Activated CD8-positive, alpha-beta memory T cell treated with anti-CD3 and anti-CD28 coated beads, Interleukin-2, amount 50 U/mL, for 4 hours (primary cell): ENCODE results near the gene KIF17.

ENCODE experiments used
- DNase-seq: peaks from one replicate; pipeline ENCODE4 v3.0.0-alpha.2; 2020

Gene KIF17

DNA sequence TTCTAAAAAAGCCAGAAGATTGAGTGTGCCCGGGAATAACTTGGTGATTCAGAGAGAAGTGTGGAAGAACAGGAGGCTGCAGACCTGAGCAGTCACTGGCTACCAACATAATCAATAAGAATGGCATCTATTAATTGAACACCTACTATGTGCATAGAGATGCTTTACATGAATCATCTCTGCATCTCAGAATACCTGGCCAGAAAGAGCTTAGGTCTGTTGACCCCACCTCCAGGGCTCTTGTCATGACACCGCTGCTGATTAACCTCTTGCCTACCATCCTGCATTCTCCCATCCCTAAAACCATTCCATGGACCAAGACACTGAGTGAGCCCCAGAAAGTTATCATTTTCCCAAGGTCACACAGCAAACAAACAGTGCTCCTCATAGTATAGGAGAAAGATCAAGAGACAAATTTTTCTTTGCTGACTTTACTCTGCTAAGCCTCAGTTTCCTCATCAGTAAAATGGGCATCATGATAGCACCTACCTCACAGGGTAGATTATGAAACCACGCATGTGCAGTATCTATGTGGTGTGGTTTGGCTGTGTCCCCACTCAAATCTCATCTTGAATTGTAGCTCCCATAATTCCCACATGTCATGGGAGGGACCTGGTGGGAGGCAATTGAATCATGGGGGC, 100.8 kb downstream of the KIF17 start:
- no peak for DNase-seq

DNA sequence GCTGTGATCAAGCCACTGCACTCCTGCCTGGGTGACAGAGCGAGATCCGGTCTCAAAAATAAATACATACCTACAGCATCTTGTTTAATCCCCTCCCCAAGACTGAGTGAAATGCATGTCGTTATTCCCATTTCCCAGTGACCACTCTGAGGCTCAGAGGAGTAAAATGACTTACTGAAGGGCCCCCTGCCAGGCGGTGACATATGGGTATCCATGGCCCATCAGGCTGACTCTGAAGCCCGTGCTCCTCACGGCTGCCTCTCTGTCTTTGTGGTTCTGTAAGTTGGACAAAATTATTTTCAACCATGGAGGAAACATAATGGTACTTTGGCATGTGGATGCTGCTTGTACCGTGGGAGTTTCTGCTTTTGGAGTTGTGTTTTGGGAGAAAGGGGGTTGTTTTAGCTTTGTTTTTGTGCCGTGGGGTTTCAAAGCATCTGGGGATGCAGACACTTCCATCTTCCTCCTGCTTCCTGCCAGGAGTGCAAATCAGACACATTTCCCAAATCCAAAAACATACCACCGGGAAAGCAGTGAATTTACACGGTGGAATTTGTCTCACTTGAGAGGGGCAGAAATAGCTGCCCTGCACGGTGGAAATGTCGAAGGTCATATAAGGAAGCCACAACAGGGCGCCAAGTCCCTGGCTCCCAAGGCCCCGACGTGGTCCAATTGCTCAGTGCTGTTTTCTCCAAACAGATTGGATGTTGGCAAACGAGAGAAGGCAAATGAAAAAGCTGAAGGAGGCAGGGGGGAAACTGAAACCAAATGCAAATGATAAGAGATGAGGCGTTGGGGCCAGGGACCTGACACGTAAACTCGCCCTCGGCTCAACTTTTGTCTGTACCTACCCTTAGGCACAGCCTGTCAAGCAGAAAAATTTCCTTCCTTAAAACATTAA, 101.6 kb downstream of the KIF17 start:
- no peak for DNase-seq

DNA sequence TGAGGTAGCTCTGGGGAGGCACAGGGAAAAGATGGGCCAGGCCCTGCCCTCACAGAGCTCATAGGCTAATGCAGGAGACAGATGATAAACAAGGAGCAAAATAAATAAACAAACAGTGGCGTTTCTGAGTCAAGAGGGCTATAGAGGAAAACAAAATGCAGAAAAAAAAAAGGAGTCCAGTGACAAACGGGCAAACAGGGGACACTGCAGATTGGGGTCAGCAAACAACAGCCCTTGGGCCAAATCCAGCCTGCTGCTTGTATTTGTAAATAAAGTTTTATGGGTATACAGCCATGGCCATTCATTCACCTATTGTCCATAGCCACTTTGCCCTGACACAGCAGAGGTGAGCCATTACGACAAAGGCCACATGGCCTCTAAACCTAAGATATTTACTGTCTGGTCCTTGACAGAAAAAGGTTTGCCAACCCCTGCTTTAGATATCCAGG, 103.7 kb downstream of the KIF17 start:
- DNase-seq, result no peak
